Midbrain (tissue), 1 donor: Measurements from ENCODE around the gene HOXA3.
A peak's percentile ranks its signal among the peaks of the same experiment; 100 is the strongest.

Experiments
- DNase-seq: peaks from one replicate; lab custom pipeline; 2025; lab: John Stamatoyannopoulos, UW

Gene HOXA3

DNA sequence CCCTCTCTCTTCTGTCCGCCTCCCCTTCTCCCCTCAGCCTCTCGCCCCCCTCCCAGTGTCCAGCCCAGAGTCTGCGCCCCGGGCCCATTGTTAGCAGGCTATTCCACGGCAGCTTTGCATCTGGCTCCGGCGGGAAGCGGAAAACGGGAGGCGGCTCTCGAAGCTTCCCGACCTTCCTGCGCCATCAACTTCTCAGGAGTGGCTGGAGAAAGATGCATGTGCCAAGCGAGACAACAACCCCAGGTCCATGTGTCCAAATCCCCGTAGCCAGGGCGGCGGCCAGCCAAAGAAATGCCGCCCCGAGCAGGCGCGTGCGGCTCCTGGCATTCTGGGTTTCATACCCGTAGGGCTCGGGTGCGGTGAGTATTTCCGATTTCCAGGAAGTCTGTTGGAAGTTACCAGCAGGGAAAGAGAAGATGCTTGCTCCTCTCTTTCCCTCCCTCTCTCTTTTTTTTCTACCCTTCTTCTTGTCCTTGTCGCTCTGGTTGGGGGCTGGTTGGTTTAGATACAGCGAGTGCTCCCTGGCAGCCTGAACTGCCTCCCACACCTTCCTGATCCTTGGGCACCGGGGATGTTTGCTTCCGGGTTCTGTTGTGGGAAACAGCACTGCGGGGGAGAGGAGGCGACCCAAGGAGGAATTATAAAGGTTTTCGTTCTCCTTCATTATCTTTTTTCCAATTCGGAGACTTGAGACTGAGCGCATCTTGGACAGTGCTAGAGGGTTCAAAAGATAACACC is 48.7 kb downstream of the HOXA3 start:
- no peak for DNase-seq

DNA sequence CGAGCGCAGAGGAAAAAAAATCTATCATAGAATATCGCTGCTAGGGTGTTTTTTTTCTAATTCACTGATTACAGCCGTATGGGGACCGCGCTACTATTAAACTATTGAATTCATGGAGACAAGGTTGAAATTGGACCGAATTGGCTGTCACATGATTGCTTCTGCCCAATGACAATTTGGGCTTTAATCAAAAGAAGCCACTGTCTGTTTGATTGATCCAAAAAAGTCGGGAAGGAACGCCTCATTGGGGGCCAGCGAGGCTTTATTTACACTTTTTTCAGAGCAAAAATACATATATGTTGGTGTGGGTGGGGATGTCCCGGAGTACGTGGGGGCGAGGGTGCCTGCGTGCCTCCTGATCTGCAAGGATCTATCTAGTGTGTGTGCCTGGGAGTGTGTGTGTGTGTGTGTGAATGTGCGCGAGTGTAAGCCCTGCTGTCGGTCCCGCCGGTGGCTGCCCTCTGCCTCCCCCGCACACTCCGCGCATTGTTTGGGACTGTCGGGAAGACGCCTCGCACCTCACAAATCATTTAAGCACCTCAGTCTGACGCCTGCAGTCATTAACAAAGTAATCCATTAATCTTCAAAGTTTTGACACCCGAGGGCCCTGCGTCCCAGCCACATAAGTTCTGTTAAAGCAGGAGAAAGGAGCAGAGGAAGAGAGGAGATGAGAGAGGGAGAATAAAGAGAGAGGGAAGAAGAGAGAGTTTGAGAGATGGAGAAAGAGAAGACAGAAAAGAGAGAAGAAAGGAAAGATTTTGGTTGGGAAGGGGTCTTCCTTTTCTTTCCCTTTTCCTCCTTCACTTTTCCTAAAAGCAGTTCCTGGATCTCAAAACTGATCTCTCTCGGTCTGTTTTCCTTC is 49.6 kb downstream of the HOXA3 start, which contains the start of gene HOXA2:
Gene HOXA2, minus strand, starts transcription at position 103 of the 862 bp plus-strand sequence. CDS start 183 bp downstream, outside the sequence.
- DNase-seq, result no peak

DNA sequence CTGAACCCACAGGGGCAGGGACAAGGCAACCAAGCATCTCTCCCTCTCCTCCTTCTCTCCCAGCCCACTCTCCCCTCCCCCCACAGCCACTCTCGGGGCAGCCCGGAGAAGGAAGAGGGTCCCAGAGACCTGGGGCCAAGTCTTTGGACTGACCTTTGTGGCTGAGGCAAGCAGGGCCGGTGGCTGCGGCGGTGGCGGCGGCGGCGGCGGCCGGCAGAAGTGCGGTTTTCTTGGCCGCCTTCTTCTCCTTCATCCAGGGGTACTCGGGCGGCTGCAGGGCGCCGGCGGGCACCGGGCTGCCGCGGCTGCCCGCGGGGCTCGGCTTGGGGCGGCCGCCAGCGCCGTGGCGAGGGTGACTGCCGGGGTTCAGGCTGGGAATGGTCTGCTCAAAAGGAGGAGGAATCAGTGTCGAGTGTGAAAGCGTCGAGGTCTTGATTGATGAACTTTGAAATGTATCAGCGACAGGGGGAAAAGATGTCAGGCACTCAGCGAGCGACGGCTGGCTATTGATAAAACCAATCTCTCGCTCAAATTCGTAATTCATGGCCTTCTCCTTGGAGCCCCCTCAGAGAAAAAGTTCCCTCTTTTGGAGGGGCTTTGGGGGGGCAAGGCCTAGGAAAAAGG is 50.3 kb downstream of the HOXA3 start:
- DNase-seq, result no peak

DNA sequence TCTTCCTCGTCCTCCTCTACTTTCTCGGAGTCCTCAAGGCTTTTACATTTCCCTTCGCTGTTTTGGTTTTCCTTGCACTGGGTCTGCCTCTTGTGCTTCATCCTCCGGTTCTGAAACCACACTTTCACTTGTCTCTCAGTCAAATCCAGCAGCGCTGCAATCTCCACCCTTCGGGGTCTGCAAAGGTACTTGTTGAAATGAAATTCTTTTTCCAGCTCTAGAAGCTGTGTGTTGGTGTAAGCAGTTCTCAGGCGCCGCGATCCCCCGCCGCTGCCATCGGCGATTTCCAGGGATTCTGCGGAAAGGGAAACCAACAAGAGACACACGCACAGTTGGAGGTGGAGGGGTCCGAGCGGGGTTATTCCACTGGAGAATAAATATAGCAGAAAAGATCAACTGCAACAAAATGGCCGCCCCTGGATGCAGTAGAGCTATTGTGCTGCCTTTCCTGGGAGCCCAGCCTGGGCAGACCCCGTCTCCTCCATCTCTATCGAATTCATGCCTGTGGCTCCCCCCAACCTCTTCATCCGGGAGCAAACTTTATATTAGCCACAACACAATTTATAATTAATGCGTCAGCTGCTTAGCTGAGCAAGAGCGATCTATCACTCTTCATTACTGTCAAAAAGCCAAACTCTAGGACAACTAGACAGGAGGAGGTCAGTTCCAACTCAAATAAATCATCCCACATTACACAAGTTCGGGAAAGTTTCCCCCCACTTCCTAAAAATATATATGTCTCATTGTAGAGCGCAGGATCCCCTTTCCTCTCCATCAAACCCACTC is 51.0 kb downstream of the HOXA3 start:
- no peak for DNase-seq

DNA sequence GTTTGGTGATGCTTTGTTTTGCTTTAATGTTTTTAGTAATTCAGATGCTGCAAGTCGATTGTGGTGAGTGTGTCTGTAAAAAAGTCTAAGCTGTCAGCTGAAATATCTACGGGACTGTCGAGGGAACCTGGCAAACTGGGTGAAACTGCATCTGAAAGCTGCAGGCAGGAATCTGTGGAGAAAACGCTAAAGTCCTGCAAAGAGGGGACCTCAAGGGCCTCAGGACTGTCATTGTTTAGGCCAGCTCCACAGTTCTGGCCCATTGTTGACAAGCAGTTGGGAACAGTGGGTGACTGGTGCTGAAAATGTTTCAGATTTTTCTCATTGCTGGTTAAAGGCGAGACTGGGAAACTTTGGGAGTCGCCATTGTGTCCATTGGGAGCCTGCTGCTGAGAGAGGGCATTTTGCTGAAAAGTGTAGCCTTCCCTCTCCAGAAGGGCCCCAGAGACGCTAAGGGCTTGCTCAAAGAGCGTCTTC is 51.7 kb downstream of the HOXA3 start:
- no peak for DNase-seq

DNA sequence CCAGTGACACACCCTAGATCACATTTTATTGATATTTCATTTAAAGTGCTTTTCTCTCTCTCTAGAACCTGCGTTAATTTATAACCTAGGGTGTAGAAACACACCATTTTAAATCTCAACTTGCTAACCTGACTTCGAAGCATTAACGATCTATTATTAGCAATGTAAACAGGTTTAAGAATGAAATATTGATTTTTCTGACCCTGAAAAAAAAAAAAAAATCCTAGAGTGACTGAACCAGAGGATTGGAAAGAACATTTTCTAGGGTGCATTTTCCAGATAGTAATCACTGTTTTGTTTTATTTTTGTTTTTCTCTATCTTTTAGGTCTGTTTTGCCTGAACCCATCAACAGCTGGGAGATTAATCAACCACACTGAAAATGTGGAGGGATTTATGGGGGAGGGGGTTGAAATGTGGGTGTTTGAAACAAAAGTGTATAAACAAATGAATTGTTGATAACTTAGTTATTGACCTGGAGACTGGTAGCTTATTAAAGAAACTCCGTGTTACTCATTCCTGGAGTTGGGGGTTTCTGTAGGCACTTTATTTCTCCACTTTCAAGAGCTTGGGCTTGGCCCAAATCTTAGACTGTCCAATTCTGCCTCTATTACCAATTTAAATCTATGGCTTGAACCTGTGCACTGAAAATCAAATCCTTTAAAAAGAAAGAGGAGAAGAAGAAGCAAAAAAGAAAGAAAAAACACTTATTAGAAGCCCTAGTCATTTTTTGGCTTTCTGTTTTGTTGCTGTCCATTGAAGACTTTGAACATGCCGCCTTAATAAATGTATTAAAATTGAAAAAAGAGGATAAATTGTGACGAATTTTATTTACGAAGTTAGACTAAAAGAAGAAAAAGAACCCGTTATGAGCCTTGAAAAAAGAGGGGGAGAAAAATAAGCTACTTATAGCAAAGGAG is 52.7 kb downstream of the HOXA3 start:
- DNase-seq, result no peak

DNA sequence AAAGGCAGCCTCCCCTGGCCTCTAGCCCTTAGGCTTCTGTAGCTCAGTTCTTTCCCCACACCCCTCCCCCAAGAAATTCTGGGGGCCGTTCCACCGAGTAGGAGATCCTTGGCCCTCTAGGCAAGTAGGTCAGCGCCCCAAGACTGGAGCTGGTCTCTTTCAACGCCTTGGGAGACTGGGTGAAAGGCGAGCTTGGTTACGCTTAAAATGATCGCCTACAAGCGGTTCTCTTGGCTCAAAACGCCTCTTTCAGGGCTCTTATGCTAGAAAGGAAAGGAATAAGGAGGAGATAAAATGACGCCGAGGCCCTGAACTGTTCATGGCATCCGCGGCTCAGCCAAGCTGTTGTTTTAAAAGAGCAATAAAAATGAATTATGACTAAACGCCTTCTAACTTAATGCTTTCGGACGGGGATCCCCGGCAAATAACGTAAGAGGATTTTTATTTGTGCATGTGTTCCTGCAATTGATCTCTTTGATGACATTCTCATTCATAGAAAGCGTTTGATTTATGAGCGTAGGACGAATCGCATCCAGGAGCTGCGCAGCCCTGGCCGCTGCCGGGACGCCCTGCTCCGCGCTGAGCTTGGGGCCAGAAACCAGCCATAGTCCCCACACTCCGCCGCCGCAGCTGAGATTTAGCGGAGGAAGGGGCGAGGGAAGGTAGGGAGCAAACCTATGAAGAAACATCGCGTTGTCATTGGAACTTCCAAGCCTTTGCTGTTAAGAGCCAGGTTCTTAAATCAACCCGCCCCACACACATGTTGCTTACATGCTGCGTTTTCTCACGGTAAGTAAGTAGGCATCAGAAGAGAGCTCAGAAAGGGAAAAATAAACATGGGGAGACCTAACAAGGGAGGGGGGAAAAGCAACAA is 53.6 kb downstream of the HOXA3 start:
- no peak for DNase-seq

DNA sequence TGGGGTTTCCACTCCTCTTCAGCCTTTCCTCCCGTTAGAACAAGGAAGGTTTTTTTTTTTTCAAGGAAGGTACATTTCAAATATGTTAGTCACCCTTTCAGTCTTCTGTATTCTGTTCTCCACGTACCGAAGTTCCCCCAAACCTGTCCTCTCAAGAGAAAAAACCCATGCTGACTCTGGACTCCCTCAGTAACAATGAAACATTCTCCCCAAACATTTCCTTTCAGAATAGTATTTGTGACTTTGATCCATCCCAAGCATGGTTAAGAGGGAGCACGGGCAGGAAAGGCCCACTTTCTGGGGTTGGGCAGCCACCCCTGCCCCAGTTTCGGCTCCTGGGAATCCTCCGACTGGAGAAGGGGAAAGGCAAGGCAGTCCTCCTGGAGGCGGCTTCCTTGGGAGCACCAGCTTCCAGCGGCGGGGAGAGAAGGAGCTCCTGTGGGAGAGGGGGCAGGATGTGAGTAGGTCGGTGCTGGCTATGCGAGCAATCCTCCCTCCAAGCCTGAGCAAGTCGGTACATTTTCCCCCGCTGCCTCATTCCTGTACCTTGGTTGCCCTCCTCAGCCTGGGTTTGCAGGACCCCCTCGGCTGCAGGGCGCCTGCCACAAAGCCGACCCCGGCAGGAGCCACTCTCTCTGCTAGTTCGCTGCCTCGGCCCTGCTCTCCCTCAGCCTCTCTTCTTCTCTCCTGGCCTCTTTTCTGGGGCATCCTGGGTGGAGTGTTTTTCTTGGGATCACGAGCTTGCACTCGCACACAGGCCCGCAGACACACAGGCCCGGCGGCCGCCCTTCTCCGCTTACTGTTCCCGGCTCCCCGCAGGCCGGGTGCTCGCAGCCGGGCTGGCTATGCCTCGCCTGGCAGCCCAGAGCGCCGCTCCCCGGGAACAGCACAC is 54.5 kb downstream of the HOXA3 start:
- no peak for DNase-seq

DNA sequence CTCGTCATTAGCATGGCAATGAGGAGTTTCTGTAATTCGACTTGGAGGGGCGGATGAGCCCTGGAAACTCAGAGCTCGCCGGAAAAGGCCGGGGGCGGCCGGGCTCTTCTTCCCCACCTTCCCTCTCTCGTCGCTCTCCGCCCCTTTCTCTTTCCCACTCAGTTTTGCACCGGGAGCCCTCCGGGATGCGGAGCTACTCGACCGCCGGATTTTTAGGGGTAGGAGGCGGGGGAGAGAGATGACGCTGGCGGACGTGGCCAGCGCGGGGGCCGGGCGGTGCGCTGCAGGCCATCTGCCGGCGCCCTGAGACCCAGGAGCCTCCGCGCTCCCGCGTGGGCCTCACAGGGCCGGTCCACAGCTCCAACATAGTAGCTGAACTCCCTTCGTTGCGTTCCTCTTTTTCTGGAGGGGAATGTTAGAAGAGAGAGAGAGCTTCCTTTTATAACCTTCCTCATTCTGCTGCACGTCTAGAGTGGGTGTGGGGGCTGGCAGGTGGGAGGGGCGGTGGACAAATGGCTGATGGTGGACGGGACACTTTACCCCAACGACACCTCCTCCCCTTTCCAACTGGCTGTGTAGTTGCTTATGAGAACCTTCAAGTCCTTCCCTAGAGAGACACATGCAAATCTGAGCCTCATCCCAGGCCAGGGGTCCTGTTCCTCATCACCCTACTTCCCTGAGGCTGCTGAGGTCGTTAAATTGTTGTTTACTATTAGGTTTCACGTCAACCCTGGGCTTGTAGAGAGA is 55.4 kb downstream of the HOXA3 start:
- no peak for DNase-seq

DNA sequence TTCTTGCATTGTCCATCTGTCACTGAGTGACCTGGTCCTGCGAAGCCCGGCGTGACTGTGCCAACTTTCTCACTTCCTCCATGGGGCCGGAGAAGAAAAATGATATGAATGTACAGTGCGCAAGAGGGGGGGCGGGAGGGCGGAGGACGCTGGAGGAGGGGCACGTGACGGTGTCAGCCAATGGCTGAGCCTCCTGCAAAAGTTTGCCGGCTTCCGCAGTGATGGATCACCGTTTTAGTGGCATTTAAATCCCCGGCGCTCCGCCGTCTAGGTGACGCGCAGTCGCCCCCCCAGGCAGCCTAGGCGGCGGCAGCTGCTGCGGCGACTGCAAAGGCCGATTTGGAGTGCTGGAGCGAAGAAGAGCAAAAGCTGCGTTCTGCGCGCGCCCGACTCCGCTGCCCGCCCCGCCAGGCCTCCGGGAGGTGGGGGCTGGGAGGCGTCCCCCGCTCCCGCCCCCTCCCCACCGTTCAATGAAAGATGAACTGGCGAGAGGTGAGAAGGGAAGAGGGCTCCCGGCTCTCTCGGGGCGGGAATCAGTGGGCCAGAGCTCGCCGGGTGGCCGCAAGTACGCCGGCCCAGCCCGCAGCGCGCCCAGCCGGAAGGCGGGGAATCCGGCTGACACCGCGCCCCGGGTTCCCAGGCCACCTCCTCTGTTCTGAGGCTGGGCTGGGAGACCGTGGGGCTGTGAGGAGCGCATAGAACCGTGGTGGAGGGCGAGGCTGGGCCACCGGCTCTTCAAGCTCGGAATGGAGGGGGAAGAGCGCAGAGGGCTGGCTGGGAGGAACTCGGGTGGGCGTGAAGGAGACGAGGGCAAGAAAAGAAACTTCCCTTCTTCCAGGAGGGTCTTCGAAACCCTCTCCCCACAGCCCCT is 56.3 kb downstream of the HOXA3 start, which contains the start of gene HOXA1:
Gene HOXA1, minus strand, starts transcription at position 104 of the 871 bp plus-strand sequence. Its CDS starts 88 bp downstream, at position 16.
- peak; percentile 16 for DNase-seq

DNA sequence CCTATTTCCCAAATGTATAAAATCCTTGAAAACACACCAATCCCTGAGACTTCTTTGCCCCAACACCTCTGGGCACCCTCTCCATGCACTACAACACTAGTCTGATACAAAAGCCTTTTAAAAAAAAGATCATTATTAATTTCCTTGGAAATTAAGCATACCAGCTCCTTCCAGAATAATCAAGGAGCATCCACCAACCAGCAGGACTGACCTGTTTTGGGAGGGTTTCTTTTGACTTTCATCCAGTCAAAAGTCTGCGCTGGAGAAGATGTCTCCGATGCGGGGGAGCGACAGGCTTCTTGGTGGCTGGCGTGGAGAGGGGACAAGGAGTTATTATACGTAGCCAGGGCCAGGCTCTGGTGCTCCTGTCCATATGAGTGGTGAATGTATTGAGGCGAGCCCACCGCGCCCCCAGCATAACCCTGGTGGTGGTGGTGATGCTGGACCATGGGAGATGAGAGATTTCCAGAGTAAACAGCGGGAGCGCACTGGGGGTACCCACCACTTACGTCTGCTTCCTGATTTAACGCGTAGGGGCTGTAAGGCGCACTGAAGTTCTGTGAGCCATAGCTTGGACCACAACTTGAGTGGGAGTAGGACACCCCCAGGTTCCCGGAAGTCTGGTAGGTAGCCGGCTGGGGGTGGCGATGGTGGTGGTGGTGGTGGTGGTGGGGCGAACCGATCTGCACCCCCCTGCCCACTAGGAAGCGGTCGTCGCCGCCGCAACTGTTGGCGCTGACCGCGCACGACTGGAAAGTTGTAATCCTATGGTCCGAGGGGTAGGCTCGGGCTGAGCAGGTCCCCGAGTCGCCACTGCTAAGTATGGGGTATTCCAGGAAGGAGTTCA is 57.1 kb downstream of the HOXA3 start:
- no peak for DNase-seq

DNA sequence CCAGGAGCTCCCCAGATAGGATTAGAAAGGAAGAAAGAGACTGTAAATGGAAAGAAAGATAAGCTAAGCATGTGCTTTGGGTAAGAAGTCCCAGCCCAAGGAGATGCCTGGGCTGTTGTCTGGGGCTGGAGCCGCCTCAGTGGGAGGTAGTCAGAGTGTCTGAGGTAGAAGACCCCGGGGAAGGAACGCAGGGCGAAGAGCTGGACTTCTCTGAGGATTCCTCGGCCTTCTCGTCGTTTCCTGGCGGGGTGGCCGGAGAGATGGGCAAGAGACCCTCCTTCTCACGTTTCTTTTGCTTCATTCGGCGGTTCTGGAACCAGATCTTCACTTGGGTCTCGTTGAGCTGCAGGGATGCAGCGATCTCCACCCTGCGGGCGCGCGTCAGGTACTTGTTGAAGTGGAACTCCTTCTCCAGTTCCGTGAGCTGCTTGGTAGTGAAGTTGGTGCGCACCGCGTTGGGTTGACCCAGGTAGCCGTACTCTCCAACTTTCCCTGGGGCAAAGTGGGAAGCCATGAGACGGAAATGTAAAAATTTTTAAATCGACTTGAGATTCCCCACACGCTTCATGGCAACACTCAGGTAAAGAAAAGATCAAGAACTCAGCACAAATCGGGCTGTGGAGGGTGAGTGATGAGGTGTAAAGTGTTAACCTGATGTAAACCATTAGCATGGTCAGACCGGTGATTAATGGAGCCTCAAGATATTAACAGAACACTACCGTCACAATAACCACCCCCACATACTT is 57.9 kb downstream of the HOXA3 start:
- DNase-seq, result no peak

DNA sequence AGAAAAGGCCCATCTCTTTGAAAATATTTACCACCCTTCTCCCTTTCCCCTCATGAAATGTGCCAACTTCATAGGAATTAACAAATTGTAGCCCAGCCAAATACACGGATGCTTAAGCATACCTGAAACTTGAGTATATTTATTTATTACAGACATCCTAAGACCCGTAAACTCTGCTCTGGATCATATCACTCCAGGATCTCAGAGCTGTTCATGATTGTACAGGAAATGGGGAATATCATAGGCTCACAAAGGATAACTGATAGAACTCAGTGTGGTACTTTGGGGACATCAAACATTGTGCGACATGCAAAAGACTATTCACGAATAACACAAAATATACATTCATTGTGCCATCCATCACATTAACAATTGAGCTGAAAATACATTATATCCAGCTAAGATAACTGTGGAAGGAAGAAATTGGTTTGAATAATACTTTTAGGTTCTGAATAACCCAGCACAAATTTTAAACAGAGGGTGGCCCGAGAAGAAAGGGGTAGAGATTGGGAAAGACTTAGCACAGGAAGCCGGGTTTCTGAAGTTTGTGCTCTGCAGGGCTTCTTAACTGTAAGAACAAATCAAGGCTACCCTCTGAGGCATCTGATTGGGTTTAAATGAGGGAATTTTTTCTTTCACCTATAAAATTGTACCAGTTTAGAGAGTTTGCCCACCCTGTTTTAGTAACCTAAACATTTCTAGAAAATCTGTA is 59.0 kb downstream of the HOXA3 start:
- DNase-seq, result no peak

DNA sequence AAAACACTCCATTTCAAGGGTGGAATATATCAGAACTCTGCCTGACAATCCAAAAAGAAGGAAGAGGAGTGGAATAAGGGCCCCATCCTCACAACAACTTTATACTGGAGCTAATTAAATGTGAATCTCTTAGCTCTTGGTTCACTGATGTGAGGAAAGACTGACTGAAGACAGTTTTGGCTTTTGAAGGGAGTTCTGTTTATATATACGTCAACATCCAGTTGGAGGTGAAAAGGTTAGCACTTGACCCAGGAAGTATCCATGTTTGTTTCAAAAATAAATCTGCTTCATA is 59.6 kb downstream of the HOXA3 start:
- DNase-seq, result no peak
